ENCODE measurements around the gene RFC2.

Gene RFC2

DNA sequence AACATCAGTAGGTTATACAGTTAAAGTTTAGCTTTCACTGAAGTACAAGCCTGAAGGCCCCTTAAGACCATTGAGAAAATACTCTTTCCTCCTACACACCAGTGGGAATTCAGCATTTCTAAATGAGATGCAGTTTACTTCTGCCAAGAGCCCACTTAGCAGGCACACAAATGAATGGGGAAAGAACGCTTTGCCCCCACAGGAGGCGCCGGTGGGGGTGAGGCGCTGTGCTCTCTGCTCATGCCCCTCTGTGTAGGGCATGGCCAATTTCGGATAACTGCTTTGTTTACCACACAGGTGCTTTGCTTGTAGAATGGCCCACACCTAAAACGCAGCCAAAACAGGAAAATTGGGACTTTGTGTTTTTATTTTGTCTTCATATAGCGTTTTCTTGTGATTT is 60.3 kb downstream of the RFC2 start:
- no peaks in the 10 kb centered on the region for H3K27me3 ChIP-seq (ENCODE audit: control insufficient read depth, insufficient read depth, low read length)
- no peak overlapping the region for H3K27ac ChIP-seq
- peaks cover 15% of the 10 kb centered on the region for H3K79me2 ChIP-seq
- H3K4me1 ChIP-seq = no peaks in the 10 kb centered on the region
- no peaks in the 10 kb centered on the region for H3K36me3 ChIP-seq (ENCODE audit: control insufficient read depth, insufficient read depth, low read length)
- no peak overlapping the region for H2AFZ ChIP-seq
- no peak overlapping the region for H3K4me3 ChIP-seq (ENCODE audit: low read depth, low read length)
- H3K9ac ChIP-seq = no peak overlapping the region
- TF ChIP-seq, protein P1, sequence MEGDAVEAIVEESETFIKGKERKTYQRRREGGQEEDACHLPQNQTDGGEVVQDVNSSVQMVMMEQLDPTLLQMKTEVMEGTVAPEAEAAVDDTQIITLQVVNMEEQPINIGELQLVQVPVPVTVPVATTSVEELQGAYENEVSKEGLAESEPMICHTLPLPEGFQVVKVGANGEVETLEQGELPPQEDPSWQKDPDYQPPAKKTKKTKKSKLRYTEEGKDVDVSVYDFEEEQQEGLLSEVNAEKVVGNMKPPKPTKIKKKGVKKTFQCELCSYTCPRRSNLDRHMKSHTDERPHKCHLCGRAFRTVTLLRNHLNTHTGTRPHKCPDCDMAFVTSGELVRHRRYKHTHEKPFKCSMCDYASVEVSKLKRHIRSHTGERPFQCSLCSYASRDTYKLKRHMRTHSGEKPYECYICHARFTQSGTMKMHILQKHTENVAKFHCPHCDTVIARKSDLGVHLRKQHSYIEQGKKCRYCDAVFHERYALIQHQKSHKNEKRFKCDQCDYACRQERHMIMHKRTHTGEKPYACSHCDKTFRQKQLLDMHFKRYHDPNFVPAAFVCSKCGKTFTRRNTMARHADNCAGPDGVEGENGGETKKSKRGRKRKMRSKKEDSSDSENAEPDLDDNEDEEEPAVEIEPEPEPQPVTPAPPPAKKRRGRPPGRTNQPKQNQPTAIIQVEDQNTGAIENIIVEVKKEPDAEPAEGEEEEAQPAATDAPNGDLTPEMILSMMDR (IDR thresholded peaks at IDR 0.05) = no peak
- H3K9me3 ChIP-seq (ENCODE audit: control insufficient read depth, low read length) = no peaks in the 10 kb centered on the region
- H3K4me2 ChIP-seq (ENCODE audit: low read length) = no peak overlapping the region

DNA sequence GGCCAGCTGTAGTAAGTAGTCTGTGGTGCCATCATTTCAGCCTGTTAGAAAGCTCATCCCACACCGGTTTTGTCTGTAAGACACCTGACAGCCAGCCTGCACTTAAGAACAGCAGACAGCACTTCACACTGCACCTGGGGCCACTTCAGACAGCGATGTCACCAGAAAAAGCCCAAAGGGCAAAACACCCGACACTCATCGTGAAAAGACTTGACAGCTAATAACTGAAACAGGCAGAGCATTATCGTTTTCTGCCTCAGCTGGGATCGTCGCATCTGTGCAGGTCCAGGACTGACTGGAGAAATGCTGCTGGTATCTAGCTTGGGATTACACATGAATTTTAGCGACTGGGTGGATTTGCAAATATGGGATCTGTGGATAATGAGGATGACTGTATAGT is 61.1 kb downstream of the RFC2 start:
- Histone ChIP-seq H3K27ac (no peak overlapping the region), H3K36me3 (ENCODE audit: control insufficient read depth, insufficient read depth, low read length) (no peaks in the 10 kb centered on the region), H2AFZ (no peak overlapping the region), H3K27me3 (ENCODE audit: control insufficient read depth, insufficient read depth, low read length) (no peaks in the 10 kb centered on the region), H3K9ac (no peak overlapping the region), H3K4me1 (peaks cover 7% of the 10 kb centered on the region), H3K79me2 (peaks cover 20% of the 10 kb centered on the region), H3K4me2 (ENCODE audit: low read length) (no peak overlapping the region), H3K9me3 (ENCODE audit: control insufficient read depth, low read length) (no peaks in the 10 kb centered on the region), H3K4me3 (ENCODE audit: low read depth, low read length) (no peak overlapping the region)
- TF ChIP-seq, protein P1 (IDR thresholded peaks at IDR 0.05) = no peak

DNA sequence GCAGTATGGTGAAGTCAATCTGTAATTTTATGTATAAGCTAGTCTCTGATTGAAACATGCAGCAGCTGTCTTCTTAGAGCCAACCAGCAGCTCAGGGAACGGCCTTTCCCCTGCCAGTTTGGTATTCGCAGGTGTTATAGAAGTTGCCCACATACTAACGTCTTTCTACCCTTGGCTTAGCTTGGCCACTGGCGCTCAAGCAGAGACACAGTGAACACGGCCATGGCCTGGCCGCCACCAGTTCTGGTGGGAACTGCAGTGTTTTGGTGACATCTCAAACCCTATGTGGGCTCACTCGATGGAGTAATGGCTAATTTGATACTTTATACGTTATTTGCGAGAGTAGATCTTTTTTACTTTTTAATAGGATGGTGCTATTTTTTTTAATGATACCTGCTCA is 63.0 kb downstream of the RFC2 start:
- no peak overlapping the region for H2AFZ ChIP-seq
- H3K4me1 ChIP-seq = peaks cover 19% of the 10 kb centered on the region
- H3K36me3 ChIP-seq (ENCODE audit: control insufficient read depth, insufficient read depth, low read length) = no peaks in the 10 kb centered on the region
- no peak overlapping the region for H3K4me2 ChIP-seq (ENCODE audit: low read length)
- TF ChIP-seq, protein P1 (IDR thresholded peaks at IDR 0.05) = no peak
- no peak overlapping the region for H3K9ac ChIP-seq
- peaks cover 32% of the 10 kb centered on the region for H3K79me2 ChIP-seq
- no peaks in the 10 kb centered on the region for H3K27me3 ChIP-seq (ENCODE audit: control insufficient read depth, insufficient read depth, low read length)
- no peak overlapping the region for H3K27ac ChIP-seq
- no peaks in the 10 kb centered on the region for H3K9me3 ChIP-seq (ENCODE audit: control insufficient read depth, low read length)
- H3K4me3 ChIP-seq (ENCODE audit: low read depth, low read length) = no peak overlapping the region

DNA sequence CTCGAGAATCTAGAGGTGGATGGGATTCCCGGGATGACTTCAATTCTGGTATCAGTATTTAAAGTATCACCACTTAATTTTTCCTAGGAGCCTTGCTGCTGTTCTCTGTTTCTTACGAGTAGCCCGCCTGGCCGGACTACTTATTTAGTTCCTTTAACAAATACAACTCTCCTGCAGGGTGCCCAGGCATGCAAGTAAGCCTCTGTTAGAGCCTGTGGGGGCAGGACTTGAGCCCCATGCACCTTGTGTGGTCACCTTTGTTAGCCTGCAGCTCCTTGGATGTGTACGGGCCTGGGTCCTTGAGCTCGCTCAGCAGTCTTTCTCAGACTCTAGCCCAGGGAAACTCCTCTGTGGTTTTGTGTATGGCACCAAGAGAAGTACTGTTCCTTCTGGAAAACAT is 63.9 kb downstream of the RFC2 start:
- no peaks in the 10 kb centered on the region for H3K9me3 ChIP-seq (ENCODE audit: control insufficient read depth, low read length)
- no peak overlapping the region for H2AFZ ChIP-seq
- no peak overlapping the region for H3K27ac ChIP-seq
- TF ChIP-seq, protein P1 (IDR thresholded peaks at IDR 0.05) = no peak
- no peak overlapping the region for H3K4me3 ChIP-seq (ENCODE audit: low read depth, low read length)
- H3K79me2 ChIP-seq = peaks cover 37% of the 10 kb centered on the region
- no peaks in the 10 kb centered on the region for H3K36me3 ChIP-seq (ENCODE audit: control insufficient read depth, insufficient read depth, low read length)
- no peak overlapping the region for H3K9ac ChIP-seq
- H3K27me3 ChIP-seq (ENCODE audit: control insufficient read depth, insufficient read depth, low read length) = no peaks in the 10 kb centered on the region
- H3K4me2 ChIP-seq (ENCODE audit: low read length) = no peak overlapping the region
- peaks cover 19% of the 10 kb centered on the region for H3K4me1 ChIP-seq

DNA sequence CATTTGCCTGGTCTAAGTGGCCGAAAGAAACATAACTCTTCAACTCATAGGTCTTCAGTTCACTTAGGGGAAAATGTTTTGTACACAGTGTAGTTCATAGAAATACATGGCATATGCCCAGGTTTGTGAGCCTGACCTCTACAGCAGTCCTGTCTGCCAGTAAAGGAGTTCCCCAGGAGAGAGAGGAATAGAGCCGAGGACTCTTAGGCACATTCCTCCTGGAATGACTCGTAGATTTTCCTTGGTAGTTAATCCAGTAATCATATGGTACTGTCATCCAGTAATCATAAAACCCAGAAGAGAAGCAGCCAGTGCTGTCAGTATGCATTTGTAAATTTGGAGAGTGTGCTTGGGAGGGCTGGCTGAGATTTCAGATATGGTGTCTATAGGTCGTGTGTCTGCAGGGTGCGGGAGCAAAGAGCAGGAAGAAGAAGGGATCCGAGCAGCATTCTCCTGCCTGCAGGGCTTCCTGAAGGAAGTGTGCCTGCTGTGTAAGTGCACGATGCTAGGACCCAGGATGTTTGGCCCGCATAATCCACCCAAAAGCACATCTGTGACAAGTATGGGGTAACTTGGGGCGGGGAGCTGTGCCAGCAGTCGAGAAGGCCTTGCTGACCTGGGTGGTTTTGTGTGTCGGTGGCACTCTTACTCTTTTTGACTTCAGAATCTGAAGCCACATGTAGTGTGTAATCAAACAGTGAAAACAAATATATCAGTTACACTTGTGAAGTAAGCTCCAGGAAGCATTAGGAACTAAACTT is 66.1 kb downstream of the RFC2 start:
- Histone ChIP-seq H3K27me3 (ENCODE audit: control insufficient read depth, insufficient read depth, low read length) (no peaks in the 10 kb centered on the region), H2AFZ (no peak overlapping the region), H3K4me1 (peaks cover 25% of the 10 kb centered on the region), H3K9me3 (ENCODE audit: control insufficient read depth, low read length) (no peaks in the 10 kb centered on the region), H3K79me2 (peaks cover 55% of the 10 kb centered on the region), H3K4me3 (ENCODE audit: low read depth, low read length) (no peak overlapping the region), H3K36me3 (ENCODE audit: control insufficient read depth, insufficient read depth, low read length) (no peaks in the 10 kb centered on the region), H3K27ac (no peak overlapping the region), H3K4me2 (ENCODE audit: low read length) (peak overlapping the region; percentile 12), H3K9ac (no peak overlapping the region)
- TF ChIP-seq, protein P1 (IDR thresholded peaks at IDR 0.05) = no peak
